GM21367 (cell line): ENCODE results near the gene FAAP24.
"Not testable (repeated sequence)": the region's sequence is repeated elsewhere in the genome, so short reads cannot be mapped to it uniquely, and the experiment has no call there.

Experiments used
- ATAC-seq: cut with Tn5 transposase; IDR thresholded peaks from one replicate; pipeline ENCODE4 v1.9.1; 2021; ENCODE audit not compliant: unreplicated experiment

The FAAP24 gene

GRCh38 chr19:32997716-32998355 lies 25.8 kb downstream of the FAAP24 start:
- no peak for ATAC-seq

GRCh38 chr19:32998722-32999121 lies 26.7 kb downstream of the FAAP24 start:
- ATAC-seq: no peak

- ATAC-seq: no peak
These were observed 28.5 kb downstream of the FAAP24 start for GRCh38 chr19:33000510-33000909.

- no peak for ATAC-seq
These were observed 28.9 kb downstream of the FAAP24 start for GRCh38 chr19:33000910-33001309.

- not testable (repeated sequence) for ATAC-seq
These were observed 30.3 kb downstream of the FAAP24 start for GRCh38 chr19:33002126-33002865.

GRCh38 chr19:33003424-33004024 lies 31.5 kb downstream of the FAAP24 start:
- not testable (repeated sequence) for ATAC-seq

GRCh38 chr19:33005440-33005839 lies 33.4 kb downstream of the FAAP24 start:
- no peak for ATAC-seq

GRCh38 chr19:33008738-33009137 lies 36.7 kb downstream of the FAAP24 start:
- no peak for ATAC-seq

GRCh38 chr19:33010891-33011290 lies 38.8 kb downstream of the FAAP24 start:
- not testable (repeated sequence) for ATAC-seq

GRCh38 chr19:33022472-33023116 lies 50.6 kb downstream of the FAAP24 start:
- no peak for ATAC-seq

- no peak for ATAC-seq
These were observed 52.4 kb downstream of the FAAP24 start for GRCh38 chr19:33024398-33024797.

GRCh38 chr19:33025468-33026238 lies 53.6 kb downstream of the FAAP24 start:
- ATAC-seq: not testable (repeated sequence)

- not testable (repeated sequence) for ATAC-seq
These were observed 54.6 kb downstream of the FAAP24 start for GRCh38 chr19:33026602-33027001.
